ENCODE results near the gene ZNF474. TPM values are rescaled to one million over a fixed set of nuclear protein-coding genes. Genes with fewer than 3 reads are reported as not detected.

ZNF474 gene
- total RNA-seq, 1 experiment from 2014 or later: 0.73 TPM

- peak overlapping the region; percentile 90 for H3K27ac Mint-ChIP-seq (ENCODE audit: unreplicated experiment)
- intact Hi-C loops (cut with micrococcal nuclease; ENCODE audit: unreplicated experiment): no loop called here
- no peak for DNase-seq
- peaks cover 46% of the 10 kb centered on the region for H3K4me1 Mint-ChIP-seq (ENCODE audit: low read depth, unreplicated experiment)
- CTCF ChIA-PET: interaction anchor here (0.6 to 1.6 kb wide), 8 partner anchors 9 to 87 kb away, joined by 3 to 6 read pairs (median 4); partner anchors contain the start of gene ZNF474
- TF ChIP-seq CTCF (IDR thresholded peaks at IDR 0.05; ENCODE audit: unreplicated experiment): no peak
- H3K4me3 Mint-ChIP-seq (ENCODE audit: low read depth, unreplicated experiment): no peak overlapping the region
- H3K36me3 Mint-ChIP-seq (ENCODE audit: insufficient read depth, unreplicated experiment): peaks cover 5% of the 10 kb centered on the region
- no peaks in the 10 kb centered on the region for H3K9me3 Mint-ChIP-seq (ENCODE audit: low read depth, unreplicated experiment)
- no peaks in the 10 kb centered on the region for H3K27me3 Mint-ChIP-seq (ENCODE audit: unreplicated experiment)
- BruUV-seq (replicated peaks): no TSS peak
These were observed 34.7 kb downstream of the ZNF474 start for GRCh38 chr5:122164070-122164435.

- BruUV-seq (replicated peaks): no TSS peak
- Mint-ChIP-seq H3K4me1 (ENCODE audit: low read depth, unreplicated experiment) (peaks cover 46% of the 10 kb centered on the region), H3K4me3 (ENCODE audit: low read depth, unreplicated experiment) (no peak overlapping the region), H3K27ac (ENCODE audit: unreplicated experiment) (peak overlapping the region; percentile 90), H3K27me3 (ENCODE audit: unreplicated experiment) (no peaks in the 10 kb centered on the region), H3K36me3 (ENCODE audit: insufficient read depth, unreplicated experiment) (peaks cover 5% of the 10 kb centered on the region), H3K9me3 (ENCODE audit: low read depth, unreplicated experiment) (no peaks in the 10 kb centered on the region)
- DNase-seq: no peak
- intact Hi-C loops (cut with micrococcal nuclease; ENCODE audit: unreplicated experiment): no loop called here
- no peak for TF ChIP-seq CTCF (IDR thresholded peaks at IDR 0.05; ENCODE audit: unreplicated experiment)
- CTCF ChIA-PET: no interaction called here
These were observed 35.6 kb downstream of the ZNF474 start for GRCh38 chr5:122164831-122165558.

GRCh38 chr5:122165559-122166078 lies 36.3 kb downstream of the ZNF474 start:
- CTCF ChIA-PET: no interaction called here
- no peaks in the 10 kb centered on the region for H3K9me3 Mint-ChIP-seq (ENCODE audit: low read depth, unreplicated experiment)
- H3K36me3 Mint-ChIP-seq (ENCODE audit: insufficient read depth, unreplicated experiment): peaks cover 5% of the 10 kb centered on the region
- H3K27me3 Mint-ChIP-seq (ENCODE audit: unreplicated experiment): no peaks in the 10 kb centered on the region
- no peak overlapping the region for H3K4me3 Mint-ChIP-seq (ENCODE audit: low read depth, unreplicated experiment)
- peak overlapping the region; percentile 90 for H3K27ac Mint-ChIP-seq (ENCODE audit: unreplicated experiment)
- peak; percentile 30 for DNase-seq
- BruUV-seq (replicated peaks): no TSS peak
- intact Hi-C loops (cut with micrococcal nuclease; ENCODE audit: unreplicated experiment): no loop called here
- no peak for TF ChIP-seq CTCF (IDR thresholded peaks at IDR 0.05; ENCODE audit: unreplicated experiment)
- peaks cover 46% of the 10 kb centered on the region for H3K4me1 Mint-ChIP-seq (ENCODE audit: low read depth, unreplicated experiment)

GRCh38 chr5:122169350-122170103 lies 40.2 kb downstream of the ZNF474 start:
- CTCF ChIA-PET: no interaction called here
- TF ChIP-seq CTCF (IDR thresholded peaks at IDR 0.05; ENCODE audit: unreplicated experiment): no peak
- no TSS peak for BruUV-seq (replicated peaks)
- no peaks in the 10 kb centered on the region for H3K27me3 Mint-ChIP-seq (ENCODE audit: unreplicated experiment)
- DNase-seq: no peak
- peaks cover 5% of the 10 kb centered on the region for H3K36me3 Mint-ChIP-seq (ENCODE audit: insufficient read depth, unreplicated experiment)
- intact Hi-C loops (cut with micrococcal nuclease; ENCODE audit: unreplicated experiment): no loop called here
- no peaks in the 10 kb centered on the region for H3K9me3 Mint-ChIP-seq (ENCODE audit: low read depth, unreplicated experiment)
- H3K27ac Mint-ChIP-seq (ENCODE audit: unreplicated experiment): peak overlapping the region; percentile 2
- H3K4me1 Mint-ChIP-seq (ENCODE audit: low read depth, unreplicated experiment): peaks cover 23% of the 10 kb centered on the region
- H3K4me3 Mint-ChIP-seq (ENCODE audit: low read depth, unreplicated experiment): no peak overlapping the region

Data from Calu3 (cell line).